Ecto neural progenitor cell (in vitro differentiated cells): Measurements from ENCODE around the gene PEBP1.

ENCODE experiments used
- DNase-seq: peaks from one replicate; pipeline ENCODE4 v3.0.0-alpha.2; 2018; ENCODE audit warnings: low spot score

PEBP1 gene

GRCh38 chr12:118136559-118137003 lies 657 bp downstream of the PEBP1 start:
- peak; percentile 72 for DNase-seq

- no peak for DNase-seq
Observed at GRCh38 chr12:118137148-118137678, 1.3 kb downstream of the PEBP1 start.

GRCh38 chr12:118140825-118141224 lies 4.9 kb downstream of the PEBP1 start:
- no peak for DNase-seq

- no peak for DNase-seq
Observed at GRCh38 chr12:118144499-118144898, 8.6 kb downstream of the PEBP1 start.

GRCh38 chr12:118145113-118145797 lies 9.3 kb downstream of the PEBP1 start:
- DNase-seq = no peak

- DNase-seq = no peak
Observed at GRCh38 chr12:118145798-118146156, 9.9 kb downstream of the PEBP1 start.

- no peak for DNase-seq
Observed at GRCh38 chr12:118148287-118148686, 12.4 kb downstream of the PEBP1 start.

- no peak for DNase-seq
Observed at GRCh38 chr12:118150625-118151024, 14.7 kb downstream of the PEBP1 start.

- no peak for DNase-seq
Observed at GRCh38 chr12:118151755-118152154, 15.8 kb downstream of the PEBP1 start.

GRCh38 chr12:118160536-118160935 lies 24.6 kb downstream of the PEBP1 start:
- DNase-seq = no peak

GRCh38 chr12:118164798-118165486 lies 29.0 kb downstream of the PEBP1 start:
- peak; percentile 63 for DNase-seq

GRCh38 chr12:118166946-118167345 lies 31.0 kb downstream of the PEBP1 start:
- no peak for DNase-seq

GRCh38 chr12:118175823-118176447 lies 40.0 kb downstream of the PEBP1 start:
- DNase-seq = no peak

GRCh38 chr12:118183155-118183554 lies 47.2 kb downstream of the PEBP1 start:
- DNase-seq = no peak

- DNase-seq = no peak
Observed at GRCh38 chr12:118183711-118184110, 47.8 kb downstream of the PEBP1 start.

GRCh38 chr12:118185602-118186397 lies 49.9 kb downstream of the PEBP1 start:
- DNase-seq = no peak

- no peak for DNase-seq
Observed at GRCh38 chr12:118187751-118188435, 52.0 kb downstream of the PEBP1 start.

GRCh38 chr12:118188690-118189371 lies 52.9 kb downstream of the PEBP1 start:
- no peak for DNase-seq

- DNase-seq = peak; percentile 73
Observed at GRCh38 chr12:118189741-118190191, 53.8 kb downstream of the PEBP1 start.

GRCh38 chr12:118190266-118190665 lies 54.3 kb downstream of the PEBP1 start:
- no peak for DNase-seq

GRCh38 chr12:118193477-118193876 lies 57.6 kb downstream of the PEBP1 start:
- DNase-seq = no peak
